Subcutaneous adipose tissue (tissue), 4 donors: ENCODE results near the gene ZNF536. TPM values are rescaled to one million over a fixed set of nuclear protein-coding genes. Genes with fewer than 3 reads are reported as not detected.

ENCODE experiments used
- total RNA-seq, 4 donors: library from RNA; depleted of rRNA; stranded (reverse); fragments of >200 nt; gene quantifications; one replicate each; pipeline ENCODE4 v1.1.0, GENCODE V29; 2016
- TF ChIP-seq, protein P1 (sequence below): fragments of 450-650 bp; IDR thresholded peaks from one replicate; pipeline ENCODE4 v1.5.1; 2016; ENCODE audit warnings: low read depth, mild to moderate bottlenecking, control low read depth, antibody characterized with exemption, moderate library complexity

ZNF536 gene
- total RNA-seq, 4 donors from 2014 or later, result under 0.01 to 0.17 TPM; not detected in 2

GRCh38 chr19:30530751-30531150 is 158.6 kb downstream of the ZNF536 start:
- TF ChIP-seq, protein P1, sequence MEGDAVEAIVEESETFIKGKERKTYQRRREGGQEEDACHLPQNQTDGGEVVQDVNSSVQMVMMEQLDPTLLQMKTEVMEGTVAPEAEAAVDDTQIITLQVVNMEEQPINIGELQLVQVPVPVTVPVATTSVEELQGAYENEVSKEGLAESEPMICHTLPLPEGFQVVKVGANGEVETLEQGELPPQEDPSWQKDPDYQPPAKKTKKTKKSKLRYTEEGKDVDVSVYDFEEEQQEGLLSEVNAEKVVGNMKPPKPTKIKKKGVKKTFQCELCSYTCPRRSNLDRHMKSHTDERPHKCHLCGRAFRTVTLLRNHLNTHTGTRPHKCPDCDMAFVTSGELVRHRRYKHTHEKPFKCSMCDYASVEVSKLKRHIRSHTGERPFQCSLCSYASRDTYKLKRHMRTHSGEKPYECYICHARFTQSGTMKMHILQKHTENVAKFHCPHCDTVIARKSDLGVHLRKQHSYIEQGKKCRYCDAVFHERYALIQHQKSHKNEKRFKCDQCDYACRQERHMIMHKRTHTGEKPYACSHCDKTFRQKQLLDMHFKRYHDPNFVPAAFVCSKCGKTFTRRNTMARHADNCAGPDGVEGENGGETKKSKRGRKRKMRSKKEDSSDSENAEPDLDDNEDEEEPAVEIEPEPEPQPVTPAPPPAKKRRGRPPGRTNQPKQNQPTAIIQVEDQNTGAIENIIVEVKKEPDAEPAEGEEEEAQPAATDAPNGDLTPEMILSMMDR, result no peak

DNA sequence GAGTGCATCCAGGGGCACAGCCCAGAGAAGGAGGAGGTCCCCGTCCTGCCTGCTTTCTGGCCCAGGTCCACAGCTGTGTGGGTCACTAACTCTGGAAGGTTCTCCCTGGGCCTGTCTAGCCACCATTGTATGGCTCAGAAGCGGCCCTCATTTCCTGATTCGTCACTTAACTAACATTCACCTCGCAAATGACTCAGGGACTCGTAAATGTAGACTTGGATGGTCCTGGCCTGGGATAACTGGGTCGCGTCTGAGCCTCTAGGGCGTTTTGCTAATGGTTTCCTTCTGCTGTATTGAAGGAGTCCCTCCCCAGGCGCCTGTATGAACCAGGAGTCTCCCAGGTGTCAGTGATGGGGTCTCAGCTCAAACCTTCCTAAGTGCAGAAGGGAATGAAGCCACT is 162.8 kb downstream of the ZNF536 start:
- TF ChIP-seq, protein P1, result no peak

- TF ChIP-seq, protein P1, result no peak
Measured at GRCh38 chr19:30536975-30537374, 164.8 kb downstream of the ZNF536 start.

DNA sequence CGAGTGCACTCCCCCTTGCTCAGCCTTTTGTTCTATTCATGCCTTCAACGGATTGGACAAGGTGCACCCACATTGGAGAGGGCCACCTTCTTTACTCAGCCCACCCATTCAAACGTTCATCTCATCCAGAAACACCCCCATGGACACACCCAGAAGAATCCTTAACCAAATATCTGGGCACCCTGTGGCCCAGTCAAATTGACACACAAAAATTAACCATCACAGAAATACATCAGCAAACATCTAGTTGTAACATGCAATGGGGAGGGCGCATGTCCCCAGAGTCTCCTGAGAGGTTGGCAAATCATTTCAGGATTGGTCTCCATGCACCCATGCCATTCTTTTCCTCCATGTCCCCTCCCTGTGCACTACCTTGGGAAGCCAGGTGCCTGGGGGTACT is 167.1 kb downstream of the ZNF536 start:
- TF ChIP-seq, protein P1, result no peak

DNA sequence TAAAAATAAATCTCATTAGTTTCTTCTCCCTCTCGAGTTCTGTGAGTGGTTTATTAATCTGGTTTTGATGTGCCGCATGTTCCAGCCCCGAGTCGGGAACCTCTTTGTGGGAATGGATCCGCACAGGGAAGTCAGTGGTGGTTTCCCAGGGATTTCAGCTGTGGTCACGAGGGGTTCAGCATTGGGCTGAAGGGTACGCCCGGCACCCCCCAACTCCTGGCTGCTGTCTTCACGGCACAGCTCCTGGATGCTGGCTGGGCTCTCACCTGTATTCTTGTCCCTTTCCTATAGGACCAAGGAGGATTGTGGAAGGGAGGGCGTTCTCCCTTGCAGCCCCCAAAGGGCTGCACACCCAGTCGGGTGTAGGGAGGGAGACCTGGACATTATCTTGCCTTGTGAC is 167.8 kb downstream of the ZNF536 start:
- TF ChIP-seq, protein P1, result no peak

GRCh38 chr19:30540761-30541160 is 168.6 kb downstream of the ZNF536 start:
- TF ChIP-seq, protein P1, result no peak

GRCh38 chr19:30541575-30541974 is 169.4 kb downstream of the ZNF536 start:
- TF ChIP-seq, protein P1, result no peak
